ENCODE measurements around the gene TMEM178B. TPM values are rescaled to one million over a fixed set of nuclear protein-coding genes. Genes with fewer than 3 reads are reported as not detected.

The TMEM178B gene
- total RNA-seq, 1 donor from 2014 or later = 19.7 TPM

DNA sequence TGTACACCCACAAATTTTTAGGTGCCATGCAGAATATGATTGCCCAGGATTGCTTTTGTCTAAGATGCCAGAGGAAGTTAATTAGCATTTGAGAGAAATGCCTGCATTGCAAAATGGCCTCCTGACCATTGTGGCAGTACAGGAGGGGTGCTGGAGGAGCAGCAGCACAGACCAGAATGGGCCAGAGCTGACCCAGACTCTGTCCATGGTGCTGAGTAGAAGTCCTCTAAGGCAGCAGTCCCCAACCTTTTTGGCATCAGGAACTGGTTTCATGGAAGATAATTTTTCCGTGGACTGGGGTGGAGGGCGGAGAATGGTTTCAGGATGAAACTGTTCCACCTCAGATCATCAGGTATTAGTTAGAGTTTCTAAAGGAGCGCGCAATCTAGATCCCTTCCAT, 259.6 kb downstream of the TMEM178B start:
- DNase-seq (ENCODE audit: low read depth, low spot score) = no peak
- no peak overlapping the region for H3K27ac Mint-ChIP-seq (ENCODE audit: unreplicated experiment)
- H3K36me3 Mint-ChIP-seq (ENCODE audit: low read depth) = no peaks in the 10 kb centered on the region

DNA sequence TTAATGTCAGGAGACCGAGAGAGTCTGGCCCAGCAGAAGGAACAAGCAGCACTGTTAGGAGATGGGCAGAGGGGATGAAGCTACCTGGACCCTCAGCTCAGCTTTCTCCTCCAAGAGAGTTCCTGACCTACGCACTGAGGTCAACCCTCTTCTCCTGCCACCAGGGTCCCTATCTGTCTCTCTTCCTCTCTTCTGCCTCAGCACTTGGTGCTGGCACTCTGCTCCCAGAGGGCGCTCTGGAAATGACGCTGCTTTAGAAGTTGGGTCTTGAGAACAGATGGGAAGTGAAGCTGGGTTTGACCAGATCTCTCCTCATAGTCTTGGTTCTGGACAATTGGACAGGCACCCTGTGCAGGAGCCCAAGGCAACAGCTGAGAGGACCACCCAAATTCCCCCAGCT, 261.3 kb downstream of the TMEM178B start:
- no peak overlapping the region for H3K4me3 Mint-ChIP-seq
- H3K4me1 Mint-ChIP-seq = no peaks in the 10 kb centered on the region
- H3K9me3 Mint-ChIP-seq = no peaks in the 10 kb centered on the region
- H3K36me3 Mint-ChIP-seq (ENCODE audit: low read depth) = no peaks in the 10 kb centered on the region
- no peaks in the 10 kb centered on the region for H3K27me3 Mint-ChIP-seq (ENCODE audit: low read depth)
- H3K27ac Mint-ChIP-seq (ENCODE audit: unreplicated experiment) = no peak overlapping the region
- TF ChIP-seq, protein P1, sequence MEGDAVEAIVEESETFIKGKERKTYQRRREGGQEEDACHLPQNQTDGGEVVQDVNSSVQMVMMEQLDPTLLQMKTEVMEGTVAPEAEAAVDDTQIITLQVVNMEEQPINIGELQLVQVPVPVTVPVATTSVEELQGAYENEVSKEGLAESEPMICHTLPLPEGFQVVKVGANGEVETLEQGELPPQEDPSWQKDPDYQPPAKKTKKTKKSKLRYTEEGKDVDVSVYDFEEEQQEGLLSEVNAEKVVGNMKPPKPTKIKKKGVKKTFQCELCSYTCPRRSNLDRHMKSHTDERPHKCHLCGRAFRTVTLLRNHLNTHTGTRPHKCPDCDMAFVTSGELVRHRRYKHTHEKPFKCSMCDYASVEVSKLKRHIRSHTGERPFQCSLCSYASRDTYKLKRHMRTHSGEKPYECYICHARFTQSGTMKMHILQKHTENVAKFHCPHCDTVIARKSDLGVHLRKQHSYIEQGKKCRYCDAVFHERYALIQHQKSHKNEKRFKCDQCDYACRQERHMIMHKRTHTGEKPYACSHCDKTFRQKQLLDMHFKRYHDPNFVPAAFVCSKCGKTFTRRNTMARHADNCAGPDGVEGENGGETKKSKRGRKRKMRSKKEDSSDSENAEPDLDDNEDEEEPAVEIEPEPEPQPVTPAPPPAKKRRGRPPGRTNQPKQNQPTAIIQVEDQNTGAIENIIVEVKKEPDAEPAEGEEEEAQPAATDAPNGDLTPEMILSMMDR (conservative IDR thresholded peaks at IDR 0.05) = no peak
- no peak for DNase-seq (ENCODE audit: low read depth, low spot score)

More for the DNA sequence above, 259.6 kb downstream of the TMEM178B start:
- Mint-ChIP-seq H3K27me3 (ENCODE audit: low read depth) (no peaks in the 10 kb centered on the region), H3K9me3 (no peaks in the 10 kb centered on the region), H3K4me1 (no peaks in the 10 kb centered on the region), H3K4me3 (no peak overlapping the region)
- TF ChIP-seq, protein P1 (conservative IDR thresholded peaks at IDR 0.05) = no peak

DNA sequence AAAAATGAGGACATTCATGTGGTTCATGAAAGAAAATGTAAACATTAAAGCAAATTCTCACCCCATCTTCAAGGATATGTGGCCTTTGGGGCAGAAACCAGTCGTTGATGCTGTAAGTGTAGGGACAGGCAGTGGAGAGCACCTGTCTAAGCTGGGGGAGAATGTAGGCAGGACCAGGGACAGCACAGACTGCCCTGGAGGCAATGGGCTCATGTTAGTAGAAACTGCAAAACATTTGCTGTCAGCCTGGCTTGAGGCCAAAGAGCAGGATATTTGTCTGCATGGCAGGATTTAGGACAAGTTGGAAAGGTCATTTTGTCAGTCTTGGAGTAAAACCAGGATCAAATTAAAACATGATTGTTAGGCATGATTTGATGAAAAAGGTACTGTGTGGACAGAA, 265.7 kb downstream of the TMEM178B start:
- Mint-ChIP-seq H3K4me1 (peaks cover 12% of the 10 kb centered on the region), H3K36me3 (ENCODE audit: low read depth) (no peaks in the 10 kb centered on the region), H3K27me3 (ENCODE audit: low read depth) (no peaks in the 10 kb centered on the region), H3K9me3 (no peaks in the 10 kb centered on the region), H3K27ac (ENCODE audit: unreplicated experiment) (no peak overlapping the region), H3K4me3 (no peak overlapping the region)
- TF ChIP-seq, protein P1 (conservative IDR thresholded peaks at IDR 0.05) = no peak
- no peak for DNase-seq (ENCODE audit: low read depth, low spot score)

DNA sequence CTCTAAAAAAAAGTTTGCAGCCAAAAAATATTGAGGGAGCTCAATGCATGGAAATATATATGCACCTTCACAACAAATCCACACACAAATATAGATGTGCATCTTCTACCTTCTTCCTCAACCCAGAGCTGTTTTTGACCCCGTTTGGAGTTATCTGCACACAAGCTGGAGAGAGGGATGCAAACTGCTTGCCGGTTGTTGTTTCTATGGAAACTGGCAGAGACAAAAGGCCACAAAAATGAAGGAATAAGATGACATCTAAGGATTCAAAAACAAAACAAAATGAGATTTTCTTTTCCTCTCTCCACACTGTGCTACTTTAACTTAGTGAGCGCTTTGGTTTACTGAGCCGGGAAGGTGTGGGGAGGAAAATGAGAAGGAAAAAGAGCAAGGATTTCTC, 267.1 kb downstream of the TMEM178B start:
- Mint-ChIP-seq H3K4me1 (peaks cover 12% of the 10 kb centered on the region), H3K36me3 (ENCODE audit: low read depth) (no peaks in the 10 kb centered on the region), H3K9me3 (no peaks in the 10 kb centered on the region), H3K27ac (ENCODE audit: unreplicated experiment) (no peak overlapping the region), H3K27me3 (ENCODE audit: low read depth) (no peaks in the 10 kb centered on the region), H3K4me3 (no peak overlapping the region)
- DNase-seq (ENCODE audit: low read depth, low spot score) = no peak
- TF ChIP-seq, protein P1 (conservative IDR thresholded peaks at IDR 0.05) = no peak

DNA sequence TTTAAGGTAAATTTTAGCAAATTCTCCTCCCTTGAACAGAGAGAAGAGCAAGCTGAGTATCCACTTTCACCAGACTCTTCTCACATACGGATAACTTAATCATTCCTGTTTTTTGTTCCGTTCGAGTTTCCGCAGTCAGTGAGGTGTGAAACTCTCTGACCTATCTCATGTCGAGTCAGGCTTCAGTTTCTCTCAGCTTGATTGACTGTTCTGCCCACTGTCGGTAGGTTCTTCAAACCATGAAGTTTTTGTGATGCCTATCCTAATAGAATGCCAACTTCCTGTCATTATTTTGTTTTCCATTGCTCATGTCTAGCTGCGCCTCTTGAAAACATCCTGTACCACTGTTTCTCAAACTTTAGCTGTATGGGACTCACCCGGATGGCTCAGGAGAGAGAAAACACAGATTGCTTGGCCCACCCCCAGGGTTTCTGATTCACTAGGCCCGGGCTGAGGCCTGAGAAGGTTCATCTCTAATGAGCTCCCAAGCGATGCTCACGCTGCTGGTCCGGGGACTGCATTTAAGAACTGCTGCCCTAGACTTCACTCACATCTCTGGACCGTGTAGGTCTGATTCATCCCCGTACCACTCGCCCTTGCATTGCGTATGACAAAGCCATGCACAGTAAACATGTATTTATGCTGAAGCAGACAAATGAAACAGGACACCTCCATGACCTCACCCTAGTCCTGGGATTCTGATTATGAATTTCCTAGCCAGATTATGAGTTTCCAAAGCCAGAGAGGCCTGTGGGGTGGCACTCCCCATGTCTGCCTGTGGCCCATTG, 269.0 kb downstream of the TMEM178B start:
- no peak for DNase-seq (ENCODE audit: low read depth, low spot score)
- TF ChIP-seq, protein P1 (conservative IDR thresholded peaks at IDR 0.05) = no peak
- H3K4me1 Mint-ChIP-seq = peaks cover 12% of the 10 kb centered on the region
- H3K9me3 Mint-ChIP-seq = no peaks in the 10 kb centered on the region
- no peak overlapping the region for H3K4me3 Mint-ChIP-seq
- no peak overlapping the region for H3K27ac Mint-ChIP-seq (ENCODE audit: unreplicated experiment)
- H3K36me3 Mint-ChIP-seq (ENCODE audit: low read depth) = no peaks in the 10 kb centered on the region
- H3K27me3 Mint-ChIP-seq (ENCODE audit: low read depth) = no peaks in the 10 kb centered on the region
